Body of pancreas (tissue), 4 donors: Measurements from ENCODE around the gene TNRC6C. TPM values are rescaled to one million over a fixed set of nuclear protein-coding genes. Genes with fewer than 3 reads are reported as not detected.

ENCODE experiments used
- ATAC-seq: fragments of 150-250 bp; one replicate; pipeline ENCODE4 v1.9.1; 2016
- DNase-seq, 4 donors: peaks; one replicate each; pipeline ENCODE4 v3.0.0-alpha.2; 2019
- H3K27ac ChIP-seq, 4 donors: fragments of 200-600 bp; sonication (generic); 1 replicate in 3 of 4; 2 replicates in 1 of 4; pipeline versions ENCODE4 v1.5.1 to v1.6.1; 2016 to 2019; ENCODE audit warnings: mild to moderate bottlenecking in 1 of 4, mixed read lengths in 1 of 4, moderate library complexity in 1 of 4
- H3K27me3 ChIP-seq, 2 donors: fragments of 200-600 bp; sonication (generic); one replicate each; pipeline ENCODE4 v1.6.0; 2016; ENCODE audit warnings: mild to moderate bottlenecking in 1 of 2
- H3K36me3 ChIP-seq, 2 donors: fragments of 200-600 bp; sonication (generic); replicated peaks in 1 of 2; 2 replicates each; pipeline ENCODE4 v1.5.1; 2016; ENCODE audit warnings: low read depth in 2 of 2; ENCODE audit not compliant: insufficient read depth in 1 of 2
- H3K4me1 ChIP-seq: fragments of 200-600 bp; sonication (generic); one replicate; pipeline ENCODE4 v1.6.0; 2016
- H3K4me3 ChIP-seq, 2 donors: fragments of 200-600 bp; sonication (generic); 1 replicate in 1 of 2; 2 replicates in 1 of 2; pipeline ENCODE4 v1.5.1; 2016 to 2019
- H3K9me3 ChIP-seq, 3 donors: fragments of 200-600 bp; sonication (generic); 1 replicate in 2 of 3; 2 replicates in 1 of 3; pipeline ENCODE4 v1.5.1; 2016
- CTCF ChIP-seq, 7 experiments: fragments of 450-650 bp in 4 of 7; fragments of 200-600 bp in 3 of 7; sonication (generic) in 3 of 7; IDR thresholded peaks; one replicate each; pipeline ENCODE4 v1.5.1; 2016 to 2019; ENCODE audit warnings: antibody characterized with exemption in 7 of 7
- POLR2A ChIP-seq, 3 donors: fragments of 450-650 bp; IDR thresholded peaks; one replicate each; pipeline ENCODE4 v1.6.1; 2016; ENCODE audit warnings: antibody characterized with exemption in 3 of 3, mild to moderate bottlenecking in 2 of 3
- WGBS, 2 donors: methylation state at CpG; one replicate each; pipeline ENCODE4 v1.1.5; 2017; 5-methylcytosine and 5-hydroxymethylcytosine counted together
- intact Hi-C: fragments of 100-400 bp; cut with DNase I; formaldehyde crosslinking; loops from one replicate; pipeline ENCODE4 v1.15.1; 2023
- total RNA-seq, 2 donors: library from RNA; depleted of rRNA; stranded (reverse); fragments of >200 nt; gene quantifications; one replicate each; pipeline ENCODE4 v1.1.0, GENCODE V29; 2016

The TNRC6C gene
- total RNA-seq, 2 donors from 2014 or later, result 4.9 to 13.5 TPM

- Histone ChIP-seq H3K9me3 (no peaks in the 10 kb centered on the region), H3K36me3 (peaks cover 0 to 3% of the 10 kb centered on the region in 2 donors), H3K4me3 (no peak overlapping the region), H3K27me3 (no peaks in the 10 kb centered on the region), H3K4me1 (no peaks in the 10 kb centered on the region), H3K27ac (no peak overlapping the region)
- no peak for ATAC-seq
- intact Hi-C loops, result no loop called here
- WGBS, 2 donors, result 73 to 86% methylated on average over 1 of the region's 1 CpG
- no peak for DNase-seq
- TF ChIP-seq POLR2A (IDR thresholded peaks at IDR 0.05) (no peak), CTCF (IDR thresholded peaks at IDR 0.05) (no peak)
Measured at GRCh38 chr17:78032166-78032565, 73.7 kb downstream of the TNRC6C start.

GRCh38 chr17:78034429-78035091 lies 76.1 kb downstream of the TNRC6C start:
- peaks cover 0 to 5% of the 10 kb centered on the region in 2 donors for H3K36me3 ChIP-seq
- intact Hi-C loops, result no loop called here
- 89% methylated on average over 9 of the region's 9 CpGs for WGBS, 2 donors

GRCh38 chr17:78037280-78037679 lies 78.8 kb downstream of the TNRC6C start:
- no peak for TF ChIP-seq CTCF (IDR thresholded peaks at IDR 0.05)
- TF ChIP-seq POLR2A (IDR thresholded peaks at IDR 0.05), result no peak
- no peaks in the 10 kb centered on the region for H3K9me3 ChIP-seq
- intact Hi-C loops, result no loop called here
- DNase-seq, result no peak
- H3K4me3 ChIP-seq, result no peak overlapping the region
- no peaks in the 10 kb centered on the region for H3K4me1 ChIP-seq
- H3K27me3 ChIP-seq, result no peaks in the 10 kb centered on the region
- no peak overlapping the region for H3K27ac ChIP-seq
- peaks cover 0 to 5% of the 10 kb centered on the region in 2 donors for H3K36me3 ChIP-seq
- no peak for ATAC-seq
- 85 to 91% methylated on average over 7 of the region's 7 CpGs for WGBS, 2 donors

More at GRCh38 chr17:78034429-78035091, 76.1 kb downstream of the TNRC6C start:
- Histone ChIP-seq H3K4me1 (no peaks in the 10 kb centered on the region), H3K27me3 (no peaks in the 10 kb centered on the region), H3K9me3 (no peaks in the 10 kb centered on the region), H3K27ac (no peak overlapping the region), H3K4me3 (no peak overlapping the region)
- ATAC-seq (no peak), DNase-seq (no peak)
- TF ChIP-seq POLR2A (IDR thresholded peaks at IDR 0.05) (no peak), CTCF (IDR thresholded peaks at IDR 0.05) (no peak)

GRCh38 chr17:78038748-78039288 lies 80.3 kb downstream of the TNRC6C start:
- Histone ChIP-seq H3K27ac (no peak overlapping the region), H3K4me3 (no peak overlapping the region), H3K36me3 (peaks cover 0 to 5% of the 10 kb centered on the region in 2 donors), H3K4me1 (no peaks in the 10 kb centered on the region), H3K27me3 (no peaks in the 10 kb centered on the region), H3K9me3 (no peaks in the 10 kb centered on the region)
- WGBS, 2 donors, result 92 to 94% methylated on average over 11 of the region's 11 CpGs
- ATAC-seq, result no peak
- intact Hi-C loops, result no loop called here
- DNase-seq, result no peak
- no peak for TF ChIP-seq POLR2A (IDR thresholded peaks at IDR 0.05)
- no peak for TF ChIP-seq CTCF (IDR thresholded peaks at IDR 0.05)

GRCh38 chr17:78039581-78039980 lies 81.1 kb downstream of the TNRC6C start:
- no peak overlapping the region for H3K4me3 ChIP-seq
- intact Hi-C loops, result no loop called here
- ATAC-seq (no peak), DNase-seq (no peak)
- 91% methylated on average over 4 to 5 of the region's 5 CpGs for whole genome bisulfite sequencing, 2 donors
- TF ChIP-seq POLR2A (IDR thresholded peaks at IDR 0.05) (no peak), CTCF (IDR thresholded peaks at IDR 0.05) (no peak)
- peaks cover 0 to 5% of the 10 kb centered on the region in 2 donors for H3K36me3 ChIP-seq
- H3K9me3 ChIP-seq, result no peaks in the 10 kb centered on the region
- H3K27ac ChIP-seq, result no peak overlapping the region
- no peaks in the 10 kb centered on the region for H3K4me1 ChIP-seq
- H3K27me3 ChIP-seq, result no peaks in the 10 kb centered on the region
